ENCODE measurements around the gene TFR2. TPM values are rescaled to one million over a fixed set of nuclear protein-coding genes. Genes with fewer than 3 reads are reported as not detected.
A peak's percentile ranks its signal among the peaks of the same experiment; 100 is the strongest.

Gene TFR2
- total RNA-seq, 1 experiment from 2014 or later = not detected

DNA sequence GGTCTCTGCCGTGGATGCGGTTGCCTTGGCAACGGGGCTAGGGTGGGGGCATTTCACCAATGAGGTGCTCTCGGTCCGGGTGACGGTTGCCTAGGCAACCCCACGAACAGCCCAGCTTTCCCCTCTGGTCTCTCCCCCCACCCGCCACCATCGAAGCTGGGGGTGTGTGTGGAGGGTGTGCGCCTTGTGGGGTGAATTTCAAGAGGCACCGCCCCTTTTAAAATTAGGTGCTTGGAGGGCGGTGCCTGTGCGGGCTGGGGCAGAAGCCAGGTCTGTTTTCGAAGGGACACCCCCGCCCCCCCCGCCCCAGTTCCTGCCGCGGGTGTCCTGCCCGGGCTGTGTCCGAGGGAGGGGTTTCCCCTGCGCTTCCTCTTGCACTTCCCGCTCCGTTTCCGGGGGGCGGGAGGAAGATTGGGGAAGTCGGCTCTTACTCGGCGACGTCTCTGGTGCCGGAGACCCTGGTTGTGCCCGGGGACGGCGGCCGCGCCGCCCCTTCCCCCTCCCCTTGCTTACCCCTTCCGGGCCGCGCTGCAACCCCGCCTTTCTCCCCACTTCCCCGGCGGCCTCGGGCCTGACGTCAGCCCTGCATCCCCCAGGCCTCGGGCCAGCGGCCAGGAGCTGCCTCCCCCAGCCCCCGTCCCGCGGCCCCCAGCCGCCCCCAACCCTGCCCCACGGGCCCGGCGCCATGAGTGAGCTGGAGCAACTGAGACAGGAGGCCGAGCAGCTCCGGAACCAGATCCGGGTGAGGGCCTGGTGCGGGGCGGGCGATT lies 34.4 kb upstream of the TFR2 start:
- no peaks in the 10 kb centered on the region for H3K9me3 Mint-ChIP-seq (ENCODE audit: unreplicated experiment)
- H3K4me3 Mint-ChIP-seq (ENCODE audit: unreplicated experiment) = peak overlapping the region; percentile 76
- H3K4me1 Mint-ChIP-seq (ENCODE audit: insufficient read depth, unreplicated experiment) = peaks cover 18% of the 10 kb centered on the region
- CTCF ChIA-PET = interaction anchor here (10.0 kb wide), 1 partner anchor 16 kb away, joined by 103 read pairs; no protein-coding TSS in a partner anchor
- TF ChIP-seq, protein P1, sequence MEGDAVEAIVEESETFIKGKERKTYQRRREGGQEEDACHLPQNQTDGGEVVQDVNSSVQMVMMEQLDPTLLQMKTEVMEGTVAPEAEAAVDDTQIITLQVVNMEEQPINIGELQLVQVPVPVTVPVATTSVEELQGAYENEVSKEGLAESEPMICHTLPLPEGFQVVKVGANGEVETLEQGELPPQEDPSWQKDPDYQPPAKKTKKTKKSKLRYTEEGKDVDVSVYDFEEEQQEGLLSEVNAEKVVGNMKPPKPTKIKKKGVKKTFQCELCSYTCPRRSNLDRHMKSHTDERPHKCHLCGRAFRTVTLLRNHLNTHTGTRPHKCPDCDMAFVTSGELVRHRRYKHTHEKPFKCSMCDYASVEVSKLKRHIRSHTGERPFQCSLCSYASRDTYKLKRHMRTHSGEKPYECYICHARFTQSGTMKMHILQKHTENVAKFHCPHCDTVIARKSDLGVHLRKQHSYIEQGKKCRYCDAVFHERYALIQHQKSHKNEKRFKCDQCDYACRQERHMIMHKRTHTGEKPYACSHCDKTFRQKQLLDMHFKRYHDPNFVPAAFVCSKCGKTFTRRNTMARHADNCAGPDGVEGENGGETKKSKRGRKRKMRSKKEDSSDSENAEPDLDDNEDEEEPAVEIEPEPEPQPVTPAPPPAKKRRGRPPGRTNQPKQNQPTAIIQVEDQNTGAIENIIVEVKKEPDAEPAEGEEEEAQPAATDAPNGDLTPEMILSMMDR (IDR thresholded peaks at IDR 0.05; ENCODE audit: unreplicated experiment) = no peak
- DNase-seq (ENCODE audit: unreplicated experiment) = peak; percentile 51
- POLR2A ChIA-PET = interaction anchor here (0.6 to 5.0 kb wide), 4 partner anchors 17 to 214 kb away, joined by 4 to 25 read pairs (median 11); partner anchors contain the start of genes FBXO24, GIGYF1, LRCH4 and UFSP1
- intact Hi-C loops (cut with micrococcal nuclease) = loop anchor here (2.0 kb wide), 1 partner anchor 63 kb away; the partner anchor contains the start of gene MOSPD3
- H3K27ac Mint-ChIP-seq (ENCODE audit: low read depth, unreplicated experiment) = no peak overlapping the region
- no peaks in the 10 kb centered on the region for H3K27me3 Mint-ChIP-seq (ENCODE audit: insufficient read depth, unreplicated experiment)
- peaks cover 43% of the 10 kb centered on the region for H3K36me3 Mint-ChIP-seq (ENCODE audit: insufficient read depth, unreplicated experiment)
- BruUV-seq (replicated peaks) = no TSS peak

DNA sequence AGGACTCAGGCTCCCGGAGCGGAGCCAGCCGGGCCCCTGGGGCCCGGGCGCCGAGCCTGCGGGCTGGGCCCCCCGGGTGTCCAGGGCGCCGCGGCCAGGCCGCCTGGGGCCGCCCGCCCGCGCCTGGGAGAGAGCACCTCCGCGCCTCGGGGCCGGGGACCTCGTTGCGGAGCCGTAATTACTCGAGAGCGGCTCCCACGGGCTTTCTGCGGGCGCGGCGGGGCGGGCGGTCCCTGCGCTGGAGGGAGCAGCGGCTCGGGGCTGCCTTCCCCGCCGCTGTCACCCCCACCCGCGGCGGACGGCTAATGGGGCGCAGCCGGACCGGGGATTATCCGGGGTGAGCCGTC lies 33.7 kb upstream of the TFR2 start:
- H3K36me3 Mint-ChIP-seq (ENCODE audit: insufficient read depth, unreplicated experiment) = peaks cover 36% of the 10 kb centered on the region
- BruUV-seq (replicated peaks) = no TSS peak
- intact Hi-C loops (cut with micrococcal nuclease) = loop anchor here (2.0 kb wide), 1 partner anchor 62 kb away; the partner anchor contains the start of gene MOSPD3
- CTCF ChIA-PET = interaction anchor here (10.0 kb wide), 1 partner anchor 16 kb away, joined by 103 read pairs; no protein-coding TSS in a partner anchor
- peaks cover 14% of the 10 kb centered on the region for H3K4me1 Mint-ChIP-seq (ENCODE audit: insufficient read depth, unreplicated experiment)
- no peaks in the 10 kb centered on the region for H3K27me3 Mint-ChIP-seq (ENCODE audit: insufficient read depth, unreplicated experiment)
- TF ChIP-seq, protein P1 (IDR thresholded peaks at IDR 0.05; ENCODE audit: unreplicated experiment) = no peak
- peak overlapping the region; percentile 94 for H3K27ac Mint-ChIP-seq (ENCODE audit: low read depth, unreplicated experiment)
- POLR2A ChIA-PET = interaction anchor here (0.6 to 5.0 kb wide), 6 partner anchors 15 to 240 kb away, joined by 3 to 25 read pairs (median 5); partner anchors contain the start of genes FBXO24, GIGYF1, LRCH4 and MOSPD3
- H3K9me3 Mint-ChIP-seq (ENCODE audit: unreplicated experiment) = no peaks in the 10 kb centered on the region
- no peak for DNase-seq (ENCODE audit: unreplicated experiment)
- H3K4me3 Mint-ChIP-seq (ENCODE audit: unreplicated experiment) = peak overlapping the region; percentile 76

DNA sequence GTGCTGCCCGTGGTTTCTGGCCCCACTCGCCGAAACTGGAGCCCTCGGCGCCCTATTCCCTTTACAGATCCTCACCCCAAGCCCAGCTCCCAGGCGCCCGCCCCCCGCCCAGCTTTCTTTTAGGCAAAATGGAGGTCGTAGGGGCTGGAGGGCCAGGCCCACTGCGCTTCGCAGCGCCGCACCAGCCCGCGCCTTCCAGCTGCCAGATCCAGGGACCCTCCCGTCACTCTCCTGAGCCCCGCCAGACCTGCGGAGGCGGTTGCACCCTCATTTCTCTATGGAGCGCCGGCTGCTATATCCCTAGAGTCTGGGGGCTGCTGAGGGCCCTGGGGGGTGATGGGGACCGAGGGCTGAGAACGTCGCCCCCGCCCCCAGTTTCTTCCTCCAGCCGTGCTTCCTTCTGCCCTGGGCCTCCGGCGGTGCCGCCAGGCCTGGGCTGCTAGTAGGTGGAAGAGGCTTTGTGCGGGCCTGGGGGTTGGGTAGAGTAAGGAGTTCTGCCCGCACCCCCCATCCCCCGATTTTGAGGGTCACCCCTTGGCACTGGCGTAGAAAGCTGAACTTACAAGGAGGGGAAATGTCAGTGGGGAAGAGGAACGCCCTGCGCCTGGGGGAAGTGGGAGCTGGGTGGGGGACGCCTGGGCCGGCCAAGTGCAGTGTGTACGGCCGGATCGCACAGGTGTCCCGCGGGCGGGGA lies 33.2 kb upstream of the TFR2 start:
- Mint-ChIP-seq H3K27ac (ENCODE audit: low read depth, unreplicated experiment) (peak overlapping the region; percentile 94), H3K9me3 (ENCODE audit: unreplicated experiment) (no peaks in the 10 kb centered on the region), H3K4me1 (ENCODE audit: insufficient read depth, unreplicated experiment) (peaks cover 11% of the 10 kb centered on the region), H3K4me3 (ENCODE audit: unreplicated experiment) (peak overlapping the region; percentile 76), H3K36me3 (ENCODE audit: insufficient read depth, unreplicated experiment) (peaks cover 31% of the 10 kb centered on the region), H3K27me3 (ENCODE audit: insufficient read depth, unreplicated experiment) (no peaks in the 10 kb centered on the region)
- intact Hi-C loops (cut with micrococcal nuclease) = loop anchor here (2.0 to 5.0 kb wide), 3 partner anchors 47 to 197 kb away; partner anchors contain the start of genes MOSPD3 and TSC22D4
- TF ChIP-seq, protein P1 (IDR thresholded peaks at IDR 0.05; ENCODE audit: unreplicated experiment) = no peak
- no TSS peak for BruUV-seq (replicated peaks)
- CTCF ChIA-PET = interaction anchor here (0.7 to 10.0 kb wide), 2 partner anchors 17 to 608 kb away, joined by 3 to 103 read pairs; no protein-coding TSS in a partner anchor
- DNase-seq (ENCODE audit: unreplicated experiment) = no peak
- POLR2A ChIA-PET = interaction anchor here (1.1 to 5.0 kb wide), 5 partner anchors 15 to 239 kb away, joined by 3 to 25 read pairs (median 5); partner anchors contain the start of genes FBXO24, GIGYF1, LRCH4 and MOSPD3

Data from MCF 10A (cell line).